Neural crest cell (in vitro differentiated cells): ENCODE results near the gene KCNK7. TPM values are rescaled to one million over a fixed set of nuclear protein-coding genes. Genes with fewer than 3 reads are reported as not detected.
"Not testable (repeated sequence)": the region's sequence is repeated elsewhere in the genome, so short reads cannot be mapped to it uniquely, and the experiment has no call there.

Experiments
- DNase-seq: peaks from one replicate; pipeline ENCODE4 v3.0.0; 2021; ENCODE audit warnings: low read depth, mixed read lengths, low spot score
- H3K27ac Mint-ChIP-seq: one replicate; pipeline ENCODE4 v1.8.0; 2021; ENCODE audit warnings: mild to moderate bottlenecking, mixed read lengths; ENCODE audit not compliant: unreplicated experiment
- H3K27me3 Mint-ChIP-seq: 2 replicates; pipeline ENCODE4 v1.8.0; 2021; ENCODE audit warnings: low read depth, mild to moderate bottlenecking, mixed read lengths
- H3K36me3 Mint-ChIP-seq: 2 replicates; pipeline ENCODE4 v1.8.0; 2021; ENCODE audit warnings: low read depth, mild to moderate bottlenecking, mixed read lengths
- H3K4me1 Mint-ChIP-seq: 2 replicates; pipeline ENCODE4 v1.8.0; 2021; ENCODE audit warnings: mixed read lengths
- H3K4me3 Mint-ChIP-seq: one replicate; pipeline ENCODE4 v1.8.0; 2021; ENCODE audit warnings: mild to moderate bottlenecking, mixed read lengths
- H3K9me3 Mint-ChIP-seq: 2 replicates; pipeline ENCODE4 v1.8.0; 2021; ENCODE audit warnings: mixed read lengths
- CTCF ChIP-seq: fragments of 200-600 bp; sonication (generic); conservative IDR thresholded peaks from 2 replicates; pipeline ENCODE4 v1.5.0; 2021; ENCODE audit warnings: antibody characterized with exemption, mild to moderate bottlenecking
- total RNA-seq: library from RNA; stranded (reverse); gene quantifications from 2 replicates; pipeline ENCODE4 v1.2.1, GENCODE V29; 2021

Gene KCNK7
- total RNA-seq, 1 donor from 2014 or later: 1.0 TPM

DNA sequence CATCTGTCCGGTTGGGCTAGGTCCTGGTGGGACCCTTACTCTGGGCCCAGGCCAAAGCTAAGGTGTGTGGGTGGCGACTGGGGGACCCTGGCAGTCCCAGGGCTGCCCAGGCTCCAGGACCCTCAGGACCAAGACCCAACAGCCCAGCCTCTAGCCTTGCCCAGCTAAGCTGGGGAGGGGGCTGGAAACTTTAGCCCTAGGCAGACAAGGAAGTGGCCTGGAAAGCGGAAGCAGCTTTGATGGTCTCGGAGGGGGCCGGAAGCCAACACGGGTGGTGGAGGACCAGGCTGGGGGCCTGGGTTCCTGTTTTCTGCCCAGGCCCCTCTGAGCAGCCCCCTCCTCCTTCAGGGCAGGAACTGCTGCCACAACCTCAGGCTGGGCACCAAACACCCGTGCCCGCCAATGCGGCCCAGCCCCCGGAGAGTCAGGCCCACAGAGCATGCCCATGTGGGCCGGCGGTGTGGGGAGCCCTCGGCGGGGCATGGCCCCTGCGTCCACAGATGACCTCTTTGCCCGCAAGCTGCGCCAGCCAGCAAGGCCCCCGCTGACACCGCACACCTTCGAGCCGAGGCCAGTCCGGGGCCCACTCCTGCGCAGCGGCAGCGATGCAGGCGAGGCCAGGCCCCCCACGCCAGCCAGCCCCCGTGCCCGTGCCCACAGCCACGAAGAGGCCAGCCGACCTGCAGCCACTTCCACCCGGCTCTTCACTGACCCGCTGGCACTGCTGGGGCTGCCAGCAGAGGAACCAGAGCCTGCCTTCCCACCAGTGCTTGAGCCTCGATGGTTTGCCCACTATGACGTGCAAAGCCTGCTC, 45.1 kb upstream of the KCNK7 start:
- H3K9me3 Mint-ChIP-seq: no peaks in the 10 kb centered on the region
- no peak for DNase-seq
- H3K27ac Mint-ChIP-seq: no peak overlapping the region
- peaks cover 28% of the 10 kb centered on the region for H3K4me1 Mint-ChIP-seq
- H3K4me3 Mint-ChIP-seq: no peak overlapping the region
- no peaks in the 10 kb centered on the region for H3K36me3 Mint-ChIP-seq
- TF ChIP-seq CTCF: no peak
- peaks cover 2% of the 10 kb centered on the region for H3K27me3 Mint-ChIP-seq

- peaks cover 28% of the 10 kb centered on the region for H3K4me1 Mint-ChIP-seq
- DNase-seq: no peak
- no peaks in the 10 kb centered on the region for H3K36me3 Mint-ChIP-seq
- H3K27me3 Mint-ChIP-seq: no peaks in the 10 kb centered on the region
- H3K4me3 Mint-ChIP-seq: peak overlapping the region; percentile 23
- H3K27ac Mint-ChIP-seq: no peak overlapping the region
- TF ChIP-seq CTCF: no peak
- no peaks in the 10 kb centered on the region for H3K9me3 Mint-ChIP-seq
Measured at GRCh38 chr11:65639623-65640482, 44.3 kb upstream of the KCNK7 start.

DNA sequence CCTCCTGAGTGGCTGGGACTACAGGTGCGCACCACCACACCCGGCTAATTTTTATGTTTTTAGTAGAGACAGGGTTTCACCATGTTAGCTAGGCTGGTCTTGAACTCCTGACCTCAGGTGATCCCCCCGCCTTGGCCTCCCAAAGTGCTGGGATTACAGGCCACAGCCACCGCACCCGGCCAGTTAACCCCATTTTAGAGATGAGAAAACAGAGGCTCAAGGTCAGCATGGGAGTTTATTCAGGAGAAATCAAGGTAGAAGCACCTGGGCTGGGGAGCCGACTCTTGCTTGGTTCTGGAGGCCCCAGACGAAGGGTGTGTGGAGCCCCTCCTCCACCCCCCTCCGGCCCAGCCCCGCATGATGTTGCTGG, 43.6 kb upstream of the KCNK7 start:
- not testable (repeated sequence) for H3K36me3 Mint-ChIP-seq, DNase-seq, H3K27ac Mint-ChIP-seq, H3K27me3 Mint-ChIP-seq, H3K9me3 Mint-ChIP-seq
- H3K4me1 Mint-ChIP-seq: peaks cover 28% of the 10 kb centered on the region
- peak overlapping the region; percentile 81 for H3K4me3 Mint-ChIP-seq

DNA sequence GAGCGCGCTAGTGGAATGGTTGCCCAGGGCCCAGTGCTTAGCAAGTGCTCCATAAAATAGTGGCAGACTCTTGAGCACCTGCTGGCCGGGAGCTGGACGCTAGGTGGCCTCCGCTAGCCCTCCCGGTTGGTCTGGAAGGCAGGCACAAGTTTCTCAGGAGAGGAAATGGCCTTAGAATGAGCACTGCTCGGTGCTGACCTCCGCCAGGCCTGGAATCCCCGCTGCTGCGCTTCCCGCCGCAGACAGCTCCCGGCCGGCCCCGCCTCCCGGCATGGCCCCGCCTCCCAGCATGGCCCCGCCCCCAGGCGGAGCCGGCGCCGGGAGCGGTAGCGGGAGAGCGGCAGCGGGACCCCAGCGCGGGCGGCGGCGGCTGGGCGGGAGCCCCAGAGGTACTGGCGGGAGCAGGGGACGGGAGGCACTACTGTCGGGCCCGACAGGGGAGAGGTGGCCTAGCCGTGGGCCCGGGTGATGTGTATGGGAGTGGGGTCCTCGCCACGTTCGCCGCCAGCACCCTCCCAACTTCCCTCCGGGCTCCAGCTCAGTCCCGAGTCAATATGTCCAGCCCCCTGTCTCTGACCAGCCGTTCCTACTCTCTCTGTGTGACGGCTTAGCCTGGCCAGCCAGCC, 42.3 kb upstream of the KCNK7 start, which contains the start of gene SIPA1:
TSS of gene SIPA1 (plus strand) at position 308 of the 626 bp plus-strand sequence. CDS start 2,821 bp downstream, outside the sequence.
- Mint-ChIP-seq H3K27ac (peak within 1 kb of the TSS; percentile 79), H3K36me3 (no peaks in the 10 kb centered on the region), H3K9me3 (no peaks in the 10 kb centered on the region), H3K4me1 (peaks cover 24% of the 10 kb centered on the region), H3K4me3 (peak within 1 kb of the TSS; percentile 81), H3K27me3 (no peaks in the 10 kb centered on the region)
- peak; percentile 52 for TF ChIP-seq CTCF
- DNase-seq: peak; percentile 74

- Mint-ChIP-seq H3K27ac (no peak overlapping the region), H3K36me3 (no peaks in the 10 kb centered on the region), H3K9me3 (no peaks in the 10 kb centered on the region), H3K4me1 (peaks cover 24% of the 10 kb centered on the region), H3K27me3 (no peaks in the 10 kb centered on the region), H3K4me3 (peak overlapping the region; percentile 75)
- TF ChIP-seq CTCF: no peak
- no peak for DNase-seq
Measured at GRCh38 chr11:65637032-65637557, 41.5 kb upstream of the KCNK7 start.
